Natural killer cell (primary cell): Measurements from ENCODE around the gene LEPROT. TPM values are rescaled to one million over a fixed set of nuclear protein-coding genes. Genes with fewer than 3 reads are reported as not detected.

Source experiments
- ATAC-seq, 3 donors: fragments of 150-1000 bp in 2 of 3; fragments of 200-7000 bp in 1 of 3; cut with Tn5 transposase; 1 replicate in 1 of 3; 2 replicates in 2 of 3; pipeline ENCODE4 v1.10.0; 2021; ENCODE audit warnings: mild to moderate bottlenecking in 2 of 3, moderate library complexity in 2 of 3
- DNase-seq, 2 donors: peaks; one replicate each; pipeline versions ENCODE4 v3.0.0 to v3.0.0-alpha.2; 2013 to 2021; ENCODE audit warnings: mixed read lengths in 1 of 2
- H3K27ac ChIP-seq: one replicate; pipeline ENCODE4 v1.5.1; 2013; ENCODE audit warnings: mild to moderate bottlenecking, low read length
- H3K27me3 ChIP-seq: one replicate; pipeline ENCODE4 v1.6.1; 2013; ENCODE audit warnings: low read length; ENCODE audit not compliant: control insufficient read depth, insufficient read depth
- H3K36me3 ChIP-seq: one replicate; pipeline ENCODE4 v1.6.1; 2013; ENCODE audit warnings: low read length; ENCODE audit not compliant: control insufficient read depth, insufficient read depth
- H3K4me1 ChIP-seq: one replicate; pipeline ENCODE4 v1.6.1; 2013; ENCODE audit warnings: low read length; ENCODE audit not compliant: control insufficient read depth, insufficient read depth
- H3K4me3 ChIP-seq: one replicate; pipeline ENCODE4 v1.5.1; 2013; ENCODE audit warnings: low read length
- H3K9me3 ChIP-seq: one replicate; pipeline ENCODE4 v1.6.1; 2013; ENCODE audit warnings: low read length; ENCODE audit not compliant: control insufficient read depth, insufficient read depth
- H3K27ac Mint-ChIP-seq, 2 donors: one replicate each; pipeline ENCODE4 v1.8.0; 2022; ENCODE audit warnings: mild to moderate bottlenecking in 2 of 2, mixed read lengths in 2 of 2, moderate library complexity in 1 of 2
- H3K27me3 Mint-ChIP-seq, 2 donors: one replicate each; pipeline ENCODE4 v1.8.0; 2022; ENCODE audit warnings: low read depth in 2 of 2, mixed read lengths in 2 of 2
- H3K36me3 Mint-ChIP-seq: one replicate; pipeline ENCODE4 v1.8.0; 2022; ENCODE audit warnings: mixed read lengths
- H3K4me1 Mint-ChIP-seq, 2 donors: one replicate each; pipeline ENCODE4 v1.8.0; 2022; ENCODE audit warnings: mixed read lengths in 2 of 2
- H3K4me3 Mint-ChIP-seq: one replicate; pipeline ENCODE4 v1.8.0; 2022; ENCODE audit warnings: mild to moderate bottlenecking, moderate library complexity, mixed read lengths
- H3K9me3 Mint-ChIP-seq, 2 donors: one replicate each; pipeline ENCODE4 v1.8.0; 2022; ENCODE audit warnings: mixed read lengths in 2 of 2
- CTCF ChIP-seq: fragments of 200-600 bp; IDR thresholded peaks from one replicate; pipeline ENCODE4 v1.8.0; 2022; ENCODE audit warnings: antibody characterized with exemption
- WGBS: methylation state at CpG from one replicate; pipeline ENCODE4 v1.1.7; 2013; ENCODE audit warnings: missing lambda C conversion rate; ENCODE audit not compliant: insufficient coverage; 5-methylcytosine and 5-hydroxymethylcytosine counted together
- intact Hi-C: fragments of 100-400 bp; cut with micrococcal nuclease; formaldehyde crosslinking; loops from one replicate; pipeline ENCODE4 v1.14.2; 2022
- total RNA-seq, 4 donors: library from RNA; stranded (reverse); fragments of 120-200 nt in 1 of 4; gene quantifications; one replicate each; pipeline versions ENCODE4 v1.2.3 to v1.2.4, GENCODE V29; 2013 to 2022

LEPROT gene
- total RNA-seq, 3 donors from 2014 or later (not counting 1 experiment from before 2014, with no cell fraction given), result 18.1 to 33.0 (median 20.3) TPM

GRCh38 chr1:65480684-65481405 lies 60.4 kb downstream of the LEPROT start:
- DNase-seq, result no peak
- H3K9me3 ChIP-seq, result no peaks in the 10 kb centered on the region
- ATAC-seq, result no peak
- H3K36me3 ChIP-seq, result no peaks in the 10 kb centered on the region
- H3K4me1 ChIP-seq, result no peaks in the 10 kb centered on the region
- H3K27ac ChIP-seq, result no peak overlapping the region
- 56% methylated on average over 1 of the region's 4 CpGs for WGBS
- no peak for TF ChIP-seq CTCF
- Mint-ChIP-seq H3K36me3 (no peaks in the 10 kb centered on the region), H3K4me3 (no peak overlapping the region), H3K27ac (no peak overlapping the region), H3K27me3 (no peaks in the 10 kb centered on the region), H3K9me3 (no peaks in the 10 kb centered on the region), H3K4me1 (no peaks in the 10 kb centered on the region)
- no peaks in the 10 kb centered on the region for H3K27me3 ChIP-seq
- intact Hi-C loops, result no loop called here
- H3K4me3 ChIP-seq, result no peak overlapping the region

GRCh38 chr1:65483993-65484754 lies 63.7 kb downstream of the LEPROT start:
- TF ChIP-seq CTCF, result no peak
- Mint-ChIP-seq H3K4me3 (no peak overlapping the region), H3K9me3 (no peaks in the 10 kb centered on the region), H3K4me1 (no peaks in the 10 kb centered on the region), H3K27me3 (no peaks in the 10 kb centered on the region), H3K36me3 (no peaks in the 10 kb centered on the region), H3K27ac (no peak overlapping the region)
- WGBS, result 84% methylated on average over 5 of the region's 8 CpGs
- Histone ChIP-seq H3K27me3 (no peaks in the 10 kb centered on the region), H3K36me3 (no peaks in the 10 kb centered on the region), H3K9me3 (no peaks in the 10 kb centered on the region), H3K4me1 (no peaks in the 10 kb centered on the region), H3K4me3 (no peak overlapping the region), H3K27ac (no peak overlapping the region)
- DNase-seq (no peak), ATAC-seq (no peak)
- intact Hi-C loops, result no loop called here

Other genes with a start within 250 kb of the LEPROT start
- gene DNAJC6, start 111.1 kb upstream of the LEPROT start, total RNA-seq, result 1 to 10 TPM in 1 of 3 donors, under 1 TPM in 2; 0.77 to 1.2 (median 0.89) TPM
- 1 to 10 TPM; 2.0 to 3.6 (median 2.1) TPM for gene LEPR, start within 50 bp of the LEPROT start, total RNA-seq